HCT116 (cell line): ENCODE measurements around the gene ACO2. TPM values are rescaled to one million over a fixed set of nuclear protein-coding genes. Genes with fewer than 3 reads are reported as not detected.
A peak's percentile ranks its signal among the peaks of the same experiment; 100 is the strongest.

ENCODE experiments used
- ATAC-seq: fragments of 200-7000 bp; cut with Tn5 transposase; 2 replicates; pipeline ENCODE4 v1.9.1; 2020; ENCODE audit warnings: mild to moderate bottlenecking, moderate library complexity
- BruUV-seq: library from RNA; stranded (reverse); fragments of 400-500 nt; replicated peaks from 2 replicates; lab custom pipeline; 2021; lab: Mats Ljungman, UMichigan
- CTCF ChIA-PET: fragments of 300-600 bp; sonication (Branson Sonifier 250); formaldehyde crosslinking; loops from one replicate; lab custom pipeline; 2021; ENCODE audit warnings: antibody characterized with exemption; lab: Charles Lee
- POLR2A ChIA-PET: fragments of 300-600, 350-600 bp; sonication (Branson Sonifier 250); formaldehyde crosslinking; loops from one replicate; lab custom pipeline; 2021; ENCODE audit warnings: antibody characterized with exemption; lab: Charles Lee
- RAD21 ChIA-PET, 2 experiments: fragments of 300-600 bp; sonication (Branson Sonifier 250); formaldehyde crosslinking; loops; one replicate each; lab custom pipeline; 2023; ENCODE audit warnings: low total read pairs in 2 of 2; ENCODE audit not compliant: uncharacterized antibody in 2 of 2, unreplicated experiment in 2 of 2, low non-redundant PET in 1 of 2; lab: Charles Lee
- DNase-seq: peaks from one replicate; pipeline ENCODE4 v3.0.0-alpha.2; 2010; ENCODE audit warnings: low read depth, low spot score
- H2AFZ ChIP-seq: fragments of 200-600 bp; shearing (Covaris generic), sonication (generic); 2 replicates; pipeline ENCODE4 v1.6.1; 2017; ENCODE audit warnings: low read depth, mixed run types, mixed read lengths, antibody characterized with exemption, low read length; ENCODE audit not compliant: poor library complexity, severe bottlenecking
- H3K27ac ChIP-seq: 2 replicates; pipeline ENCODE4 v1.5.1; 2012; ENCODE audit warnings: low read depth, low read length
- H3K27me3 ChIP-seq: fragments of 200-600 bp; sonication (generic); 2 replicates; pipeline ENCODE4 v1.6.1; 2016; ENCODE audit warnings: mixed run types, low read length, mixed read lengths; ENCODE audit not compliant: insufficient read depth
- H3K36me3 ChIP-seq, 2 experiments: fragments of 200-500 bp in 1 of 2; fragments of 200-600 bp in 1 of 2; sonication (Bioruptor generic) in 1 of 2; sonication (generic) in 1 of 2; 2 replicates each; pipeline versions ENCODE4 v1.5.1 to v1.6.1; 2014 to 2016; ENCODE audit warnings: low read length in 2 of 2, inconsistent platforms in 1 of 2, mixed read lengths in 1 of 2, mixed run types in 1 of 2; ENCODE audit not compliant: insufficient read depth in 2 of 2, control insufficient read depth in 1 of 2
- H3K4me1 ChIP-seq, 2 experiments: fragments of 200-600 bp in 1 of 2; sonication (generic) in 1 of 2; 2 replicates each; pipeline versions ENCODE4 v1.5.1 to v1.6.1; 2012 to 2017; ENCODE audit warnings: low read length in 2 of 2, inconsistent platforms in 1 of 2, mild to moderate bottlenecking in 1 of 2, mixed read lengths in 1 of 2, mixed run types in 1 of 2, moderate library complexity in 1 of 2; ENCODE audit not compliant: insufficient read depth in 2 of 2, control insufficient read depth in 1 of 2
- H3K4me2 ChIP-seq: fragments of 200-600 bp; sonication (generic); 2 replicates; pipeline ENCODE4 v1.6.1; 2017; ENCODE audit warnings: mixed run types, low read length, mixed read lengths
- H3K4me3 ChIP-seq, 2 experiments: fragments of 200-600 bp in 1 of 2; sonication (generic) in 1 of 2; replicated peaks in 1 of 2; 2 replicates each; pipeline ENCODE4 v1.5.1; 2011 to 2016; ENCODE audit warnings: low read length in 2 of 2, control low read depth in 1 of 2, low read depth in 1 of 2, mild to moderate bottlenecking in 1 of 2, mixed read lengths in 1 of 2, mixed run types in 1 of 2
- H3K79me2 ChIP-seq: fragments of 200-600 bp; sonication (generic); 2 replicates; pipeline ENCODE4 v1.6.1; 2017; ENCODE audit warnings: mild to moderate bottlenecking, mixed run types, low read length, moderate library complexity, mixed read lengths; ENCODE audit not compliant: insufficient read depth
- H3K9ac ChIP-seq: fragments of 200-600 bp; sonication (generic); 2 replicates; pipeline ENCODE4 v1.6.1; 2016; ENCODE audit warnings: low read length, mixed read lengths
- H3K9me2 ChIP-seq: fragments of 200-600 bp; sonication (generic), shearing (Covaris generic); 2 replicates; pipeline ENCODE4 v1.6.1; 2017; ENCODE audit warnings: mixed run types, mild to moderate bottlenecking, moderate library complexity; ENCODE audit not compliant: insufficient read depth
- H3K9me3 ChIP-seq, 2 experiments: fragments of 200-500 bp in 1 of 2; fragments of 200-600 bp in 1 of 2; sonication (Bioruptor generic) in 1 of 2; sonication (generic) in 1 of 2; 2 replicates each; pipeline ENCODE4 v1.6.1; 2014 to 2017; ENCODE audit warnings: low read length in 2 of 2, mixed read lengths in 2 of 2, inconsistent platforms in 1 of 2, low read depth in 1 of 2, mild to moderate bottlenecking in 1 of 2, mixed run types in 1 of 2, moderate library complexity in 1 of 2; ENCODE audit not compliant: control insufficient read depth in 1 of 2, insufficient read depth in 1 of 2
- H4K20me1 ChIP-seq: fragments of 200-600 bp; sonication (generic), shearing (Covaris generic); 2 replicates; pipeline ENCODE4 v1.6.1; 2017; ENCODE audit warnings: mixed run types, mild to moderate bottlenecking, moderate library complexity; ENCODE audit not compliant: insufficient read depth
- CBX3 ChIP-seq: IDR thresholded peaks from 2 replicates; pipeline ENCODE4 v1.6.1; 2012; ENCODE audit warnings: low read depth
- CTCF ChIP-seq, 3 experiments: fragments of 200-600 bp in 1 of 3; sonication (generic) in 1 of 3; IDR thresholded peaks in 2 of 3; conservative IDR thresholded peaks in 1 of 3; 2 replicates each; pipeline ENCODE4 v1.5.1; 2012 to 2017; ENCODE audit warnings: low read depth in 2 of 3, low read length in 2 of 3, antibody characterized with exemption in 1 of 3, borderline replicate concordance in 1 of 3, control low read depth in 1 of 3, mild to moderate bottlenecking in 1 of 3, mixed read lengths in 1 of 3, mixed run types in 1 of 3, moderate library complexity in 1 of 3; ENCODE audit not compliant: insufficient read depth in 1 of 3
- POLR2AphosphoS5 ChIP-seq: IDR thresholded peaks from 2 replicates; pipeline ENCODE4 v1.6.1; 2011; ENCODE audit warnings: mild to moderate bottlenecking, low read depth, low read length, moderate library complexity
- RAD21 ChIP-seq: IDR thresholded peaks from 2 replicates; pipeline ENCODE4 v1.6.1; 2012; ENCODE audit warnings: low read depth, mild to moderate bottlenecking
- SRF ChIP-seq: IDR thresholded peaks from 2 replicates; pipeline ENCODE4 v1.6.1; 2012; ENCODE audit warnings: low read depth
- ZNF274 ChIP-seq: fragments of 200-500 bp; sonication (Bioruptor generic); IDR thresholded peaks from 2 replicates; pipeline ENCODE4 v1.6.1; 2014; ENCODE audit warnings: mild to moderate bottlenecking, low read depth, low read length, inconsistent platforms
- intact Hi-C: fragments of 100-400 bp; cut with micrococcal nuclease; formaldehyde crosslinking; loops from 2 replicates; pipeline ENCODE4 v1.10.0; 2022
- total RNA-seq: library from RNA; stranded (reverse); gene quantifications from one replicate; pipeline ENCODE4 v1.2.1, GENCODE V29; 2021; ENCODE audit not compliant: unreplicated experiment

The ACO2 gene
- total RNA-seq, 1 experiment from 2014 or later = 108 TPM

- Histone ChIP-seq H3K4me1 (no peaks in the 10 kb centered on the region), H2AFZ (no peak overlapping the region), H3K27me3 (no peaks in the 10 kb centered on the region), H3K79me2 (peaks cover 20% of the 10 kb centered on the region; the same call in 1 of the 2 replicates), H3K4me3 (no peak overlapping the region), H3K36me3 (peaks cover 35 to 65% of the 10 kb centered on the region in 2 experiments; a peak in 3 of 4 replicates), H3K27ac (peak overlapping the region; percentile 55; the same call in 1 of the 2 replicates), H3K9me2 (no peaks in the 10 kb centered on the region), H4K20me1 (peaks cover 9% of the 10 kb centered on the region; the same call in 1 of the 2 replicates), H3K4me2 (no peak overlapping the region), H3K9ac (no peak overlapping the region), H3K9me3 (no peaks in the 10 kb centered on the region)
- ChIA-PET POLR2A (interaction anchor here (0.6 to 0.8 kb wide), 2 partner anchors 79 to 123 kb away, joined by 3 to 4 read pairs; no protein-coding TSS in a partner anchor), RAD21 (interaction anchor here (0.7 to 1.4 kb wide), 2 partner anchors 123 kb away, joined by 4 read pairs; no protein-coding TSS in a partner anchor), CTCF (interaction anchor here (0.6 to 3.5 kb wide), 12 partner anchors 10 to 604 kb away, joined by 3 to 35 read pairs (median 4); partner anchors contain the start of genes ACO2, PHF5A, PMM1 and TEF)
- no peak for DNase-seq
- peak; percentile 65 for ATAC-seq
- intact Hi-C loops = no loop called here
- no TSS peak for BruUV-seq
- TF ChIP-seq SRF = no peak
- TF ChIP-seq ZNF274 = no peak
- peak; percentile 72 for TF ChIP-seq RAD21
- TF ChIP-seq CTCF (IDR thresholded peaks at IDR 0.05 in 2 of 3, conservative IDR thresholded peaks at IDR 0.05 in 1 of 3; ENCODE audit: borderline replicate concordance in 1 of 3, insufficient read depth in 1 of 3, low read depth in 2 of 3, low read length in 2 of 3) = peak; percentile 86 to 95 (median 92)
- no peak for TF ChIP-seq CBX3
- peak; percentile 68; the same call in 1 of the 2 replicates for TF ChIP-seq POLR2AphosphoS5
Measured at GRCh38 chr22:41526830-41527799, 58.2 kb downstream of the ACO2 start.
